Adipose tissue (tissue), 3 donors: ENCODE measurements around the gene LY6G6F. TPM values are rescaled to one million over a fixed set of nuclear protein-coding genes. Genes with fewer than 3 reads are reported as not detected.

ENCODE experiments used
- H3K27ac ChIP-seq: one replicate; pipeline ENCODE4 v1.5.1; 2013; ENCODE audit warnings: low read depth, low read length
- WGBS, 3 donors: extraction: QIAGEN DNeasy Blood & Tissue Kit; methylation state at CpG; one replicate each; pipeline ENCODE4 v1.1.7; 2013; 5-methylcytosine and 5-hydroxymethylcytosine counted together
- polyA plus RNA-seq, 3 donors: library from polyadenylated mRNA; stranded (reverse); fragments of 200-250 nt; gene quantifications; one replicate each; pipeline ENCODE4 v1.2.3, GENCODE V29; 2013
- donor health status: healthy with polysubstance abuse.
- donor health status: Bipolar disorder and iron deficiency.
- donor health status: healthy.

LY6G6F gene
- polyA plus RNA-seq, 3 donors = 0.45 TPM; not detected in 2

DNA sequence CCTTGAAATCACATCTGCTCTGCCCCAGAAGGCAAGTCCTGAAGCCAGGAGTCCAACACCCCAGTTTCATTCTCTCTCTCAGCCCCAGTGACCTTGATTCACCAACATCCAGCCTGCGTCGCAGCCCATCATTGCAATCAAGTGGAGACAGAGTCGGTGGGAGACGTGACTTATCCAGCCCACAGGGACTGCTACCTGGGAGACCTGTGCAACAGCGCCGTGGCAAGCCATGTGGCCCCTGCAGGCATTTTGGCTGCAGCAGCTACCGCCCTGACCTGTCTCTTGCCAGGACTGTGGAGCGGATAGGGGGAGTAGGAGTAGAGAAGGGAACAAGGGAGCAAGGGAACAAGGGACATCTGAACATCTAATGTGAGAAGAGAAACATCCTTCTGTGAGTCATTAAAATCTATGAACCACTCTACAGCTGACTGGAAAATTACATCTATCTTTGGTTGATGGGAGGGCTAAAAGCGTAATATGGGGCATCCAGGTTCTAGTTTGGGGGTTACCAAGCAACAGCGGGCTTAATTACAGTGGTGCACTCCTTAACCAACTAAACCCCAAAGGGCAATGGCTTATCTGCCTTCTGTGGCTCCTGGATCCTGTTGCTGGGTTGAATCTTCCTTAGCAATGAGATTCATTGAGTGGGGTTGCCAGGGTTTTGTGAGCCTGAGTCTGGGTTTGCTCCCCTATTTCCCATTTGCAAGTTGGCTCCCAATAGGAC is 11.0 kb downstream of the LY6G6F start:
- H3K27ac ChIP-seq = no peak overlapping the region
- 58 to 81% (median 69%) methylated on average over 10 of the region's 10 CpGs for WGBS, 3 donors

DNA sequence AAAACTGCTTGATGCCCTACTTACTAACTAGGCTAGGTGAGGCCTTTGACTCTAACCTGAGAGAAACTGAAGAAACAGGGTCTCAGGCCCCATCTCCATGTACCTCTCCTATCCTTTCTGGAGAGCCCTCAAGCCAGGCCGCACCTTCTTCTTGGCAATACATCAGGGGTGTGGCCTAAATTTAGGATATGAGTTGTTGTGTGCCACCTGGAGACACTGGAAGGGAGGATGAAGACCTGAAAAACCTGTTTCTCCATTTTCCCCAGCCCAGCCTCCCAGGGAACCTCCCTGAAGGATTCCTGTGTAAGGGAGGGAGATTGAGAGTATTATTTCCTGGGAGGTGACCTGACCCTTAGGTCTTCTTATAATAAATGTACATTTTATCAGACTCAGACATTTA is 11.6 kb downstream of the LY6G6F start:
- 63 to 85% (median 84%) methylated on average over 1 of the region's 1 CpG for WGBS, 3 donors
- H3K27ac ChIP-seq = no peak overlapping the region

DNA sequence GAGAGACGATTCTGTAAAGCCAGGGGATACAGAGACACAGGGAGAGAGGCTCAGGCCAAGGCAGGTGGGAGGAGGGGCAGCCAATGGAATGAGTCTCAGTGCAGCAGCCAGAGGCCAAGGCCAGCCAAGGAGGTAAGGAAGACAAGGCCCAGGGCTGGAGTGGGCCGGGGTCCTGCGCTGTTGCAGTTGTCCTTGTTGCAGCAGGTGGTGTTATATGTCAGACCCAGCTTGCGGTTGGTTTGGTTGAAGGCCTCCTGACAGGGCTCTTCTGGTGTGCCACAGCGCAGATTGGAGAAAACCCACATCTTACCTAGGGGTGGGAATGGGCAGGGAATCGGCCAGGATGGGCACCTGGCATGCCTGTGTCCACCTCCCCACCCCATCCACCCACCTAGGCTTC is 12.3 kb downstream of the LY6G6F start:
- WGBS, 3 donors = 80 to 91% (median 84%) methylated on average over 5 to 6 of the region's 6 CpGs
- no peak overlapping the region for H3K27ac ChIP-seq

DNA sequence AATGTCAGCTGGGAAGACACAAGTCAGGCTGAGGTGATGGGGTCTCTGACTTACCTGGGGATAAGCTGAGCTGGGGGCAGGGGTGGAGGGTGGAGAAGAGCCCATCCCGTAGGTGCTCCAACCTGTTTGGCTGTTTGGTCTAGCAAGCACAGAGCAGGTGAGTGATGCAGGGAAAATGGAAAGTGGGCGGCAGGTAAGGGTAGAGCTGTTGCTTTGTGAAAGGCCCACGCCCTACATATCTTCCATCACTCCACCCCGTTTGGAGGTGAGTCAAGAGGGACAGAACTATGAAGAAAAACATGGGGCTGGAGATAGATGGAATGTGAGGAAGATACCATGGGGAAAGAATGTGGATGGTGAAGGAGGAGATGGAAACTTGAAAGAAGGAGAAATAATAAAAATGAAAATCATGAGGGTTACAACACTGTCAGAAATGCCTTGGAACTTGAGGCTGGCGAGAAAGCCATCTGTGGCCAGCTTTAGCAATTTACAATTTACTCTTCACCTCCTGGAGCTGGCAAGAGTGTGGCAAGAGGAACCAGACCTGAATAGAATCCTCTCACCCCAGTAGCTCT is 13.6 kb downstream of the LY6G6F start:
- H3K27ac ChIP-seq = no peak overlapping the region
- 80 to 84% (median 81%) methylated on average over 5 of the region's 5 CpGs for WGBS, 3 donors

DNA sequence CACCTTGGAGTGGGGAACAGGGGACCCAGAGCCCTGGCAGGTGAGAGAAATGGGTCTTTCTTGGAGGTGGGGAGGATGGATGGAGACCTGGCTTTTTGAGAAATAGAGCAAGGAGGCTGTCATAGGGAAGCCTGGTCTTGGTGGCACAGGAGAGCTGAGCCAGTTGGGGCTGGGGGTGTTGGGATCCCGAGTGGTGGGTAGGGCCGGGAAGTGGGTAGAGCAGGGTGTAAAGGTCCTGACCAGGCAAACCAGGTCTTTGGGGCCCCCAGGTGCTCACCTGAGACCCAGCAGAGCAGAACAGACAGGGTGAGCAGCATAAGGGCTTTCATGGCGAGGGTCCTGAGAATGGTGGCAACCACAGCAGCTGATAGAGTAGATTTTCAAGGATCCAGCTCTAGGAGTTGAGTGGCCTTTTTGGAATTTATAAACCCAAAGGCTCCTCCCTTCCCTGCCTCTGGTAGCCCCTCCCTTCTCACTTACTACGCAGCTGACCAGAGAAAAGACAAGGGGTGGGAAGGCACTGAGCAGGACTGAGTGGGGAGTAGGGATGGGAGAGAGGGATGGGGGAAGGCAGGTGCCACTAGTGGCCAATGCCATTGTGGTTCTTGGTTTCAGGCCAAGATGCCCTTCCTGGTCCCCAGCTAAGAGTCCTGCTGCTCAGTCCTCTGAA is 14.8 kb downstream of the LY6G6F start, which contains the start of gene LY6G6C:
Gene LY6G6C (minus strand): TSS at position 396 of the 670 bp plus-strand sequence. CDS start 67 bp downstream, at position 329.
- H3K27ac ChIP-seq = no peak within 1 kb of the TSS
- WGBS, 3 donors = 80 to 92% (median 88%) methylated on average over 4 of the region's 4 CpGs

DNA sequence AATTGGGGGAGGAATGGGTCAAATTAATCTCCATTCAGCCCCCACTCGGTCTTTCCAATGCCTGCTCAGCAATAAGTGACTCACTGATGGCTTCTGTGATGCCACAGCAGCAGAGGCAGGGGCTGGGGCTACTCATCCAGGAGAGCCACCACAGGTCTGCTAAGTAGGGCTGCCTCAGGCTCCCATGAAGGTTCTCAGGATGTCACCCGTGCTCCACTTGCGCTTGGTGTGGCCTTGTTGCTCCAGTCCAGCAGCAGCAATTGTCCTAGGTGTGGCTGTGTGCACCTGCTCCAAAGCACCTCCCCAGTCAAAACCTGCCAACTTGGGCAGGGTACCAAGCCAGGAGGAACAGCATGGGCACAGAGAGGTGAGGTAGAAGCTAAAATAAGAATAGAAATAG is 15.5 kb downstream of the LY6G6F start:
- WGBS, 3 donors = 85 to 95% (median 90%) methylated on average over 3 of the region's 3 CpGs
- H3K27ac ChIP-seq = no peak overlapping the region

DNA sequence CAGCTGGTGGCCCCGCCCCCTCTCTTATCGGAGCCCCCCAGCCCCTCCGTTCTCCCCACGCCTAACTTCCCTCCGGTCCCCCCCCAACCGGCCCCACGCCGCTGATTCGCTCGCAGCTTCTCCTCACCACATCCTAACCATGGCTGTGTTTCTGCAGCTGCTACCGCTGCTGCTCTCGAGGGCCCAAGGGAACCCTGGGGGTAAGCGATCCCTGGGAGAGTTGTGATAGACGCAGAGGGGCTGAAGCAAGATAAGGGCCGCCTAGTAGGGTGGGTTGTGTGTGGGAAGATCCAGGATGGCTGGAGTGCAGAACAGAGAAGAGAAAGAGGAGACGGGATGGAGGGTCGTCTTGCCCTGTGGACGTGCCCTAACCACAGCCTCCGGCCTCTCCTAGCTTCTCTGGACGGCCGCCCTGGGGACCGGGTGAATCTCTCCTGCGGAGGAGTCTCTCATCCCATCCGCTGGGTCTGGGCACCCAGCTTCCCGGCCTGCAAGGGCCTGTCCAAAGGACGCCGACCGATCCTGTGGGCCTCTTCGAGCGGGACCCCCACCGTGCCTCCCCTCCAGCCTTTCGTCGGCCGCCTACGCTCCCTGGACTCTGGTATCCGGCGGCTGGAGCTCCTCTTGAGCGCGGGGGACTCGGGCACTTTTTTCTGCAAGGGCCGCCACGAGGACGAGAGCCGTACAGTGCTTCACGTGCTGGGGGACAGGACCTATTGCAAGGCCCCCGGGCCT is 16.7 kb downstream of the LY6G6F start, which contains the start of gene MPIG6B:
Gene MPIG6B (plus strand): TSS at position 129 of the 735 bp plus-strand sequence. CDS start 11 bp downstream, at position 140.
- WGBS, 3 donors = 60 to 77% (median 67%) methylated on average over 41 to 46 of the region's 46 CpGs
- no peak within 1 kb of the TSS for H3K27ac ChIP-seq

DNA sequence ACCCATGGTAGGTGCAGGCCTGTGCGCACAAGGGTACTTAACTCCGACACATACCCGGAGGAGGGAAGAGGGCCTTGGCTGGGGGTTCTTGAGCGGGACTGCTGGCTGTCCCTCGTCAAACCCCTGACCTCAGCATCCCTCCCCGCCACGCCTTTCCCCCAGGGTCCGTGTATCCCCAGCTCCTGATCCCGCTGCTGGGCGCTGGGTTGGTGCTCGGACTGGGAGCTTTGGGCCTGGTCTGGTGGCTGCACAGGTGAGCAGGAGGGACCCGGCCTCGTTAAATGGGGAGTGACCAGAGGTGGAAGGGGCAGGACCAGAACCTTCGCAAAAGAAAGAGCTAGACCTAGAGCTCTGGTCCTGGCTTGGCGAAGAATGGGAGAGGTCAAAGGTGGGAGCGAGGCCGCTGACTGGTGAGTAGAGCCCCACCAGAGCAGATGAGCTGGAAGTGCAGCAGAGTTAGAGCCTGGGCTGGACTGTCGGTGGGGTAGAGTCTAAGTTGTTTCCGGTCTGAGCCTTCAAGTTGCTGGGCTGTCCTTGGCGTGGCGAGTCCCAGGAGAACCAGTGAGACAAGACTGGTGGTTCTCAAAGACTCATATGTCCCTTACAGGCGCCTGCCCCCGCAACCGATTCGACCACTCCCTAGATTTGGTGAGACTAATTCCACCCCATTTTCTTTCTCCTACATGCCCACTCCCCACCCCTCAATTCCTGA is 17.5 kb downstream of the LY6G6F start:
- 84% methylated on average over 20 to 25 of the region's 25 CpGs for WGBS, 3 donors
- H3K27ac ChIP-seq = no peak overlapping the region

DNA sequence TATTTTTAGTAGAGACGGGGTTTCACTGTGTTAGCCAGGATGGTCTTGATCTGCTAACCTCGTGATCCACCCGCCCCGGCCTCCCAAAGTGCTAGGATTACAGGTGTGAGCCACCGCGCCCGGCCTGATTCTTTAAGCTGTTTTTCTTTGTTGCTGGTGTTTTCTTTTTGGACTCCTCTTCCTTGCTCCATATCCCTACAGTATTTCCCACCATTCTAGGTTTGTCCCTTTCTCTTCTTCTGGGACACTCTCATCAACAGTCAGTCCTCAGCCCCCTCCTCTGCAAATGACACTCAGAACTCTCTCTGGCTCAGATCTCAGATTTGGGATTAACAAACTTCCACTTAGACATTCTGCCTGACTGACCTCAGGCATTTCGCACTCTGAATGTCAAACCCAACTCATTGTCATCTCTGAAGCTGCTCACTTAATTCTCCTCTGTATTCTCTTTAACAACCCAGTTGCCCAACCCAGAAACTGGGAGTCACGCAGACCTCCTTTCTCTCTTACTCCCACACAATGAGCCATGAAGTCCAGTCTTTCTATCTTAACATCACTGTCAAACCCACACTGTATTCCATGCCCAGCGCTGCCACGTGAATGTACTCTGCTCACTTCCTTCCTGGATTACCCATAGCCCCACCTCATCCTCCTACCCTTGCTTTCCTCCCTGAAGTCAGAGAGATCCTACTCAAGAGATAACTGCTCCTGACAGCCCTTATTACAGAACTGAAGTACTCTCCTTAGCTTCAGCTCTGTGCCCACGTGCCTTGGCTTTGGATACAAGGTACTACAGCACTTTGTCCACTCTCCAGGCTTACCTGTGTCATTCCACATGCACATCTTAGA is 19.1 kb downstream of the LY6G6F start:
- H3K27ac ChIP-seq = no peak overlapping the region
- 79 to 87% (median 83%) methylated on average over 12 of the region's 12 CpGs for WGBS, 3 donors

DNA sequence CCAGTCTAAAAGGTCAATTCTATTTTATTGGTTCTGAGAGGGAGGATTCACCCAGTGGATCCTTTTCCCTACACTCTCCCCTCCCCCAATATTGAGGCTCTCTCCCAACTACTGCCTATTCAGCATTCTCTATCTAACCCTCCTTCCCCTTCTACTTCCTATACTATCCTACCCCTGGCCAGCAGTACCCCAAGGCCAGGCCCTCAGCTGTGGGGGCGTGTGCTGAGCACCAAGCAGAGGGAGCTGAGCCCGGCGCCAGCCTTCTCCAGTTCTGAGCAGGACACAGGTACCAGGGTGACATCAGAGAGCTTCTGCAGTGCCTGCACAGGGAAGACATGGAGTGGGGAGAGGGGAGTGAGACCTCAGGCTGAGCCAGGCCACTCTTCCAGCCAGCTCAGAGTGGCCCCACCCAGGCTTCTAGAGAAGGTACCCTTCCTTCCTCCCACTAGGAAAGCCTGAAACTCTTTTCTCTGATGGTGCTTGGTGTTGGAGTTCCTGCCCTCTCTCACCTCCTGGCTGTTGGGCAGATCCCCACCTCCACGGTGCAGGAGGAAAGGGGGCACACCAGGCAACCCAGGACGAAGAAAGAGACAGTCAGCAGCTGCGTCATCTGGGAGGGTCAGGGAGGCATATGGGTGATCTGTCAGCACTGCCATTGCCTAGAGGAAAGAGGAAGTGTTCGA is 20.5 kb downstream of the LY6G6F start:
- whole genome bisulfite sequencing, 3 donors = 62 to 72% (median 63%) methylated on average over 7 of the region's 7 CpGs
- no peak overlapping the region for H3K27ac ChIP-seq

DNA sequence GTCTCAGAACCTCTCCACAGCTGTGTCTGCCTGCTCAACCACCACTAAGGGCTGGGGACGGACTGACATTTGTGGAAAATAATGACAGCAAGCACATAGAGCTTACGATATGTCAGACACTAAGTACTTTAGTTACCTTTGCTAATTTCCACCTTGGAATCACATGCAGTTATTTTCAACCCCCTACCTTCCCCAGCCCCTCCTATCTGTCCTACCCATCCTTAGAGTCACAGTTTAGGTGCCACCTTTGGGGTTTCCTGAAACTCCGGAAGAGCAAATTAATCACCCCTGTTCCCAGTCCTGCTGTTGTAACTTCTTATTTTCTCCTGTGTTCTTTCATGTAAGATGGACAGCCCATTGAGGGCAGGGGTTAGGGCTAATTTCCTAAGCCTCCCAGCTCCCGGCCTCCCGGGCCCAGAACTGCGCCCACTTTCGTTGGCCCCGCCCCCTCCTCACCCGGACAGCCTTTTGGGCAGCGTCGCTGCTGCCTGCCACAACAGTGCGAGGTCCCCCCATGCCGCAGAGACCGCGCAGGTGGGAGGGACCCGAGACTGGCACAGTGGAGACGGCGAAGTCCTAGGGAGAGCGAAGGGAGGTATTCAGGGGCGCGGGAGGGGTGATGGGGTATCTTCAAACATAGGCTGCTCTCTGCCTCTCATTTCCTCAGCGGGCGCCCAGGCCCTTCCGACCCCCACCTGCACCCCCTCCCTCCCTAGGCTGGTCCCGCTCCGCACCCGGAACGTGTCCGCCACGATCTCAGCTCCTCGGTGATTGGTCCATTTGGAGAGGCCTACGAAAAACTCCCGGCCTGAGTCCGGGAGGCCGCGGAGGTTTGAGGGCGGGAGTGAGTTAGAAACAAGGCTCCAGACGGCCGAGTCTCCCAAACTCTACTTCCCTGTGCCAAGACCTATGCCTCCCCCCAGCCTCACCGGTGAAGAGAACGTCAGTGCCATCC is 21.3 kb downstream of the LY6G6F start:
- H3K27ac ChIP-seq = peak overlapping the region; percentile 17
- WGBS, 3 donors = 67 to 74% (median 71%) methylated on average over 40 to 41 of the region's 41 CpGs

DNA sequence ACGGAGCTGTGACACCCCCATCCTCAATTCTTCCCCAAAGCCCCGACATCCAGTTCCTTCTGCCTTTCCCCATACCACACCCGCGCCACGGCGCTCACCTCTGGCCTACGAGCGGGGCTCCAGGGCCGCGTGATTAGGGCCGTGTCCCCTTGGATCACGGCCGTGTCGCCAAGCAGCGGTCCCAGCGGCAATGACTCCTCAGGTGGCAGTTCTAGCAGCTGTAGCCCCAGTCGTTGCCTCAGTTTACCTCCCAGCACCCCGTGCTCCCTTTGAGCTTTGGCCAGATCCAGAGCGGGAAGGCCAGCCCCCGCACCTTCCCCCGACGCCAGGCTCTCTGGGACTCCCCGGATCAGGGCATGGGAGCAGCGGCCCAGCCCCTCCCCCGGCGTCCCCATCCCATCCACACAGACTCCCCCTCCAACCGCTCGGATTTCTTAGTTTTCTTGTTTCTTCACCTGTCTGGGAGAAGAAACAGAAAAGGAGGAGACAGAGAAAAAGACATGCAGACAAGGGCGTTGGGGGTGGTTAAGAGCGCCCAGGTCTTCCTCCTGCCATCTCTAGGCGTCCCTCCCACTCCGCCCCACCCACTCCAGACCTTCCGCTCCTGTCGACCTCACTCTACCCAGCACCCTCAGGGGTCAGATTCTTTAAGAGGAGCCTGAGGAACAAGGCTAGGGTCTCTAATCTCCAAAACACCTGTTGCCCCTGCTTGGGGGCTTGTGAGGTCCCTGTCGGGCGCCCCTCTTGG is 22.3 kb downstream of the LY6G6F start, which contains the start of gene DDAH2:
Gene DDAH2 (minus strand): TSS at position 533 of the 748 bp plus-strand sequence. CDS start 138 bp downstream, at position 395.
- 17 to 19% (median 17%) methylated on average over 36 of the region's 36 CpGs for WGBS, 3 donors
- H3K27ac ChIP-seq = peak within 1 kb of the TSS; percentile 17

DNA sequence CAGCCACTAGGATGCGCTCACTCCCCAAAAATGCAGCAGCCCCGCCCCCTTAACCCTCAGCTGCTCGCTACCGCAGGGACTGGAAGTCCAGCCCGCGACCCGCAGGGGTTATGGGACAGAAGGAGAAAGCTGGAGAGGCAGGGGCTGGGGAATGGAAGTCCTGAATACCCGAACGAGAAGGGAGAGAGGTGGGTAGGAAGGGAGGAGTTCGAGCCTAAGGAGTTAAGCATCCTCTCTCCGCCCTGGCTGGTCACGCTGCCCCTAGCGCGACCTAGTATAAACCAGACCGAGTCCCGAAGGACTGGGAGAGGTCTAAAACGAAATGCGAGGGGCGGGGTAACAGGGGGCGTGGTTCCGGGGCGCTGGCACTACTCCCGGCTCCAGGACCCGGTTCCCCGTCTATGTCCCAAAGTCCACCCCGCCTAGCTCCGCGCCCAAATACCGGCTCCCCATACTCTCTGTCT is 22.9 kb downstream of the LY6G6F start:
- 0 to 1% (median 1%) methylated on average over 28 to 29 of the region's 29 CpGs for WGBS, 3 donors
- H3K27ac ChIP-seq = no peak overlapping the region

DNA sequence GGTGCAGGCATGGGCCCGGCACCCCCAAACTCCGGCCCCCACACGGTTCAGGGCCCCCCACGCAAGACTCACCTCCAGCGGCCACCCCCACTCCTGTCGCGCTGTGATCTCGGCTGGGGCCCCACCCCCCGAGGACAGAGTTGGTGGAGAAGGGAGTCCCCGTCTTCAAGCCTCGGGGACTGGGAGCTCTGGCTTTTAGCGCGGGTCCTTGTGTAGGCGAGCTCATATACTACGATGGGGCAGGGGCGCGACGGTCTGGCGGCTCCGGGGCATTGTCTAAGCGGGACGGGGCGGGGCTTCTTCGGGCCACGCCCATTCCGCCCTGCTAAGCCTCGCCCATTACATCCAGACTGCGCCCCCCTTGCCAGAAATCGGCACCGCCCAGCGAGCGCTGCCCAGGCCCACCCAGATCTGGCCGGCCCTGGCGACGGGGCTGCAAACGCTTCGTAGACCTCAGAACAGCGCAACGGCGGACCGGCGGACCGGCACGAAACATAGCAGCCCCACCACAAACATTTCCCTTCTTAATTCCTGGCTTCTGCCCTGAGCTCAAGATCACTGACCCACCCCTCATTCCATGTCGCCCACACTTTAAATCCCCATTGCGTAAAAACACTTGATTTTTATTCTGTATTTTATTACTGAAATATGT is 23.4 kb downstream of the LY6G6F start:
- no peak overlapping the region for H3K27ac ChIP-seq
- WGBS, 3 donors = 2 to 10% (median 3%) methylated on average over 46 of the region's 46 CpGs
